PC-9 (cell line): Measurements from ENCODE around the gene JADE2. TPM values are rescaled to one million over a fixed set of nuclear protein-coding genes. Genes with fewer than 3 reads are reported as not detected.

Source experiments
- BruUV-seq: library from RNA; stranded (reverse); fragments of 400-500 nt; replicated peaks from 2 replicates; lab custom pipeline; 2021; lab: Mats Ljungman, UMichigan
- CTCF ChIA-PET: fragments of 300-600 bp; sonication (Branson Sonifier 250); formaldehyde crosslinking; loops from one replicate; lab custom pipeline; 2022; ENCODE audit warnings: antibody characterized with exemption; lab: Charles Lee
- POLR2A ChIA-PET: fragments of 300-600 bp; sonication (Branson Sonifier 250); formaldehyde crosslinking; loops from one replicate; lab custom pipeline; 2022; ENCODE audit warnings: antibody characterized with exemption; ENCODE audit not compliant: unreplicated experiment; lab: Charles Lee
- DNase-seq, 2 experiments: peaks; one replicate each; pipeline versions ENCODE4 v3.0.0 to v3.0.0-alpha.2; 2015 to 2022; ENCODE audit warnings: mixed read lengths in 1 of 2
- H2AFZ ChIP-seq: fragments of 200-600 bp; sonication (generic); 2 replicates; pipeline ENCODE4 v1.8.1; 2017; ENCODE audit warnings: antibody characterized with exemption
- H3F3A ChIP-seq: fragments of 200-600 bp; sonication (generic); 2 replicates; pipeline ENCODE4 v1.8.1; 2017; ENCODE audit warnings: antibody characterized with exemption, mild to moderate bottlenecking, low read depth; ENCODE audit not compliant: insufficient read depth
- H3K27ac ChIP-seq: fragments of 200-600 bp; sonication (generic); 2 replicates; pipeline ENCODE4 v1.6.1; 2016; ENCODE audit warnings: mixed run types
- H3K27me3 ChIP-seq: fragments of 200-600 bp; sonication (generic); 2 replicates; pipeline ENCODE4 v1.6.1; 2016; ENCODE audit warnings: low read depth, mixed run types; ENCODE audit not compliant: insufficient read depth
- H3K36me3 ChIP-seq: fragments of 200-600 bp; sonication (generic); 2 replicates; pipeline ENCODE4 v1.6.1; 2016; ENCODE audit warnings: low read depth, mixed run types
- H3K4me1 ChIP-seq: fragments of 200-600 bp; sonication (generic); replicated peaks from 2 replicates; pipeline ENCODE4 v1.6.1; 2016; ENCODE audit warnings: mixed run types; ENCODE audit not compliant: insufficient read depth
- H3K4me2 ChIP-seq: fragments of 200-600 bp; sonication (generic); 2 replicates; pipeline ENCODE4 v1.6.1; 2017; ENCODE audit warnings: mixed run types
- H3K4me3 ChIP-seq: fragments of 200-600 bp; sonication (generic); 2 replicates; pipeline ENCODE4 v1.6.1; 2016; ENCODE audit warnings: mixed run types
- H3K79me2 ChIP-seq: fragments of 200-600 bp; sonication (generic); 2 replicates; pipeline ENCODE4 v1.6.1; 2017; ENCODE audit warnings: low read depth, mixed run types
- H3K9me2 ChIP-seq: fragments of 200-600 bp; sonication (generic); 2 replicates; pipeline ENCODE4 v1.8.1; 2017; ENCODE audit warnings: mild to moderate bottlenecking; ENCODE audit not compliant: insufficient read depth
- H3K9me3 ChIP-seq: fragments of 200-600 bp; sonication (generic); 2 replicates; pipeline ENCODE4 v1.8.1; 2016; ENCODE audit warnings: low read depth; ENCODE audit not compliant: insufficient read depth
- H4K20me1 ChIP-seq: fragments of 200-600 bp; sonication (generic); 2 replicates; pipeline ENCODE4 v1.8.1; 2017; ENCODE audit not compliant: insufficient read depth
- EZH2 ChIP-seq: fragments of 200-600 bp; sonication (generic); IDR thresholded peaks from 2 replicates; pipeline ENCODE4 v1.8.0; 2017; ENCODE audit warnings: antibody characterized with exemption, low read depth
- intact Hi-C: fragments of 100-400 bp; cut with micrococcal nuclease; formaldehyde crosslinking; loops from one replicate; pipeline ENCODE4 v1.10.0; 2022; ENCODE audit not compliant: unreplicated experiment
- total RNA-seq: library from RNA; stranded (reverse); gene quantifications from 2 replicates; pipeline ENCODE4 v1.2.3, GENCODE V29; 2021
- TF ChIP-seq, protein P1 (sequence below): fragments of 200-600 bp; sonication (generic); conservative IDR thresholded peaks from 2 replicates; pipeline ENCODE4 v1.6.1; 2017; ENCODE audit warnings: mixed run types, antibody characterized with exemption, mild to moderate bottlenecking, moderate library complexity

The JADE2 gene
- total RNA-seq, 1 experiment from 2014 or later: 82.1 TPM

DNA sequence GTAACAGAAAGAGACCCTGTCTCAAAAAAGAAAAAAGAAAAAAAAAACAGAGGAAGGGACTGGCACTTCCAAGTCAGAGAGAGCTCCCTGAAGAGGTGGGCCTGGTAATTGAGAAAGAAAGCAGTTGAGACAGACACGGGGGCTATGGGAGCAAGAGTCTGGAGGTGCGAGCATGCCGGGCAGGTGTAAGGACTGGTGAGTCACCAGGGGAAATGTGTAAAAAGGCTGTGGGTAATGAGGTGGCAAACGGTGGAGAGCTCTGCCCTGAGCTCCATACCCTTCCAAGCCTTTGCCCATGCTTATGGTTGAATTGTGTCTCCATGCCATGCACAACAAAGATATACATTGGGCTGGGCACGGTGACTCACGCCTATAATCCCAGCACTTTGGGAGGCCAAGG, 18.0 kb upstream of the JADE2 start:
- peak overlapping the region; percentile 73 for H3K4me2 ChIP-seq
- no peak for TF ChIP-seq EZH2
- TF ChIP-seq, protein P1, sequence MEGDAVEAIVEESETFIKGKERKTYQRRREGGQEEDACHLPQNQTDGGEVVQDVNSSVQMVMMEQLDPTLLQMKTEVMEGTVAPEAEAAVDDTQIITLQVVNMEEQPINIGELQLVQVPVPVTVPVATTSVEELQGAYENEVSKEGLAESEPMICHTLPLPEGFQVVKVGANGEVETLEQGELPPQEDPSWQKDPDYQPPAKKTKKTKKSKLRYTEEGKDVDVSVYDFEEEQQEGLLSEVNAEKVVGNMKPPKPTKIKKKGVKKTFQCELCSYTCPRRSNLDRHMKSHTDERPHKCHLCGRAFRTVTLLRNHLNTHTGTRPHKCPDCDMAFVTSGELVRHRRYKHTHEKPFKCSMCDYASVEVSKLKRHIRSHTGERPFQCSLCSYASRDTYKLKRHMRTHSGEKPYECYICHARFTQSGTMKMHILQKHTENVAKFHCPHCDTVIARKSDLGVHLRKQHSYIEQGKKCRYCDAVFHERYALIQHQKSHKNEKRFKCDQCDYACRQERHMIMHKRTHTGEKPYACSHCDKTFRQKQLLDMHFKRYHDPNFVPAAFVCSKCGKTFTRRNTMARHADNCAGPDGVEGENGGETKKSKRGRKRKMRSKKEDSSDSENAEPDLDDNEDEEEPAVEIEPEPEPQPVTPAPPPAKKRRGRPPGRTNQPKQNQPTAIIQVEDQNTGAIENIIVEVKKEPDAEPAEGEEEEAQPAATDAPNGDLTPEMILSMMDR: no peak
- H3K9me2 ChIP-seq: no peaks in the 10 kb centered on the region
- intact Hi-C loops: no loop called here
- no TSS peak for BruUV-seq
- H3K4me3 ChIP-seq: no peak overlapping the region
- POLR2A ChIA-PET: interaction anchor here (0.7 to 1.3 kb wide), 2 partner anchors 41 to 232 kb away, joined by 5 to 10 read pairs; no protein-coding TSS in a partner anchor
- H3F3A ChIP-seq: peaks cover 80% of the 10 kb centered on the region
- peak overlapping the region; percentile 52 for H3K27ac ChIP-seq
- no peaks in the 10 kb centered on the region for H3K36me3 ChIP-seq
- CTCF ChIA-PET: interaction anchor here (0.6 kb wide), 1 partner anchor 92 kb away, joined by 3 read pairs; no protein-coding TSS in a partner anchor
- no peak overlapping the region for H2AFZ ChIP-seq
- no peaks in the 10 kb centered on the region for H3K27me3 ChIP-seq
- H3K79me2 ChIP-seq: peaks cover 19% of the 10 kb centered on the region; the same call in 1 of the 2 replicates
- DNase-seq: peak; percentile 25 to 41
- H3K9me3 ChIP-seq: no peaks in the 10 kb centered on the region
- H3K4me1 ChIP-seq: peaks cover 98% of the 10 kb centered on the region
- H4K20me1 ChIP-seq: no peaks in the 10 kb centered on the region

DNA sequence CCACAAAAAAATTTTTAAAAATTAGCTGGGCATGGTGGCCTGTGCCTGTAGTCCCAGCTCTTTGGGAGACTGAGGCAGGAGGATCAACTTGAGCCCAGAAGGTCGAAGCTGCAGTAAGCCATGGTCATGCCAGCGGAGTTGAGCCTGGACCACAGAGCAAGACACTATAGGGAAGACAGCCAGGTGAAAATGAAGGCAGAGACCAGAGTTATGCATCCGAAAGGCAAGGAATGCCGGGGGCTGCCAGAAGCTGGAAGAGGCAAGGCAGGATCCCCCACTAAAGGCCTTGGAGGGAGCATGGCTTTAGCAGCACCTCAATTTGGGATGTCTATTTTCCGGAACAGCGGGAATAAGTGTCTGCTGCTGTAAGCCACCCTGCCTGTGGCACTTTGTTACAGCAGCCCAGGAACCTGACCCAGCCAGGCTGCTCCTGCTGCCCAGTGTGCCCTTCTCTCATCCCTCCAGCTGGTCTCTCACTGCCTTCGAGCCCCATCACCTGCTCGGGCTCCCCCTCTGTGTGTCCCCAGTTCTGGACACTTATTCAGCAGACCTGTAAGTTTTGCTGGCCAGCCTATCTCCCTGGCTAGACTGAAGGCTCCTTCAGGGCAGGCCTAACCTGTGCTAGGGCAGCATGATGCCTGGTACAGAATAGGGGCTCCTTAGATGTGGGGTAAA, 16.8 kb upstream of the JADE2 start:
- Histone ChIP-seq H3K4me2 (peak overlapping the region; percentile 73), H3K9me2 (no peaks in the 10 kb centered on the region), H3K9me3 (no peaks in the 10 kb centered on the region), H3K4me1 (peaks cover 95% of the 10 kb centered on the region), H3K36me3 (no peaks in the 10 kb centered on the region), H3K79me2 (peaks cover 19% of the 10 kb centered on the region; the same call in 1 of the 2 replicates), H2AFZ (no peak overlapping the region), H3K27ac (peak overlapping the region; percentile 92), H3K4me3 (no peak overlapping the region), H3F3A (peaks cover 80% of the 10 kb centered on the region), H4K20me1 (no peaks in the 10 kb centered on the region), H3K27me3 (no peaks in the 10 kb centered on the region)
- no TSS peak for BruUV-seq
- DNase-seq: no peak
- ChIA-PET CTCF (interaction anchor here (1.8 kb wide), 1 partner anchor 42 kb away, joined by 5 read pairs; no protein-coding TSS in a partner anchor), POLR2A (interaction anchor here (0.6 kb wide), 1 partner anchor 209 kb away, joined by 5 read pairs; no protein-coding TSS in a partner anchor)
- TF ChIP-seq, protein P1: no peak
- TF ChIP-seq EZH2: no peak
- intact Hi-C loops: no loop called here

DNA sequence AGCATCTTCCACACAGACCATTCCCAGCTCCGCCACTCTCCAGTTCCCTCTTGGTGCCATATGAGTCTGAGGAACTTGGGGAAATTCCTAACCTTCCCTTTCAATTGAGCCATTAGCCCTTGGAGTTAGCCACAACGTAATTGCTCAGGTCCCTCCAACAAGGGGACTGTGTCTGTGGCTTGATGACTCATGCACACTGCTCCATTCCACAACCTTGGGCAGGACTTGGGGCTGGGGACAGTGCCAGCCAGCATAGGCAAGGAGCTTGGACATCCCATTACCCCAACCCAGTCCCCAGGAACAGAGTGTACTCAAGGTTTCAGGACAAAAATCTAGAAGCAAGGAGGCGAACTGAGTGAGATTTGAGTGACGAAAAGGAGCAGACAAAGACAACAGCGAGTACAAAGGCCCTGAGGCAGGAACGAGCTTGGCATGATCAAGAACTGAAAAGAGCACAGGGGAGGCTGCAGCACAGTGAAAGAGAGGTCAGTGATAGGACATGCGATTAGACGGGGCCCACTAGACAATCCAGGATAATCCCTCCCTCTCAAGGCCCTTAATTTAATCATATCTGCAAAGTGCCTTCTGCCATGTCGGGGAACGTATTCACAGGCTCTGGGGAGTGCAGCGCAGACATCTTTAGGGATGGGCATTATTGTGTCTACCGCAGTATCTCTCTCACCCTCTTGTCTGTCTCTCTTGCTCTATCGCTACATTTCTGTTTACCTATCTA, 16.0 kb upstream of the JADE2 start:
- Histone ChIP-seq H3K27me3 (no peaks in the 10 kb centered on the region), H3K79me2 (peaks cover 19% of the 10 kb centered on the region; the same call in 1 of the 2 replicates), H3K4me3 (no peak overlapping the region), H3K9me2 (no peaks in the 10 kb centered on the region), H3K9me3 (no peaks in the 10 kb centered on the region), H4K20me1 (no peaks in the 10 kb centered on the region), H2AFZ (no peak overlapping the region), H3K36me3 (no peaks in the 10 kb centered on the region), H3K4me2 (peak overlapping the region; percentile 73), H3F3A (peaks cover 73% of the 10 kb centered on the region), H3K27ac (peak overlapping the region; percentile 92), H3K4me1 (peaks cover 87% of the 10 kb centered on the region)
- DNase-seq: peak; percentile 80 to 91
- no peak for TF ChIP-seq EZH2
- TF ChIP-seq, protein P1: no peak
- POLR2A ChIA-PET: interaction anchor here (0.5 to 0.8 kb wide), 3 partner anchors 17 to 208 kb away, joined by 3 to 5 read pairs (median 3); no protein-coding TSS in a partner anchor
- CTCF ChIA-PET: interaction anchor here (1.8 kb wide), 1 partner anchor 43 kb away, joined by 5 read pairs; no protein-coding TSS in a partner anchor
- BruUV-seq: TSS peak; percentile 40
- intact Hi-C loops: loop anchor here (5.0 kb wide), 1 partner anchor 137 kb away; the partner anchor contains the start of gene UBE2B
